Peyer's patch (tissue), 4 donors: ENCODE results near the gene FRMD4A.

Experiments
- CTCF ChIP-seq, 6 experiments: fragments of 450-650 bp in 4 of 6; fragments of 200-600 bp in 2 of 6; sonication (generic) in 1 of 6; IDR thresholded peaks; one replicate each; pipeline ENCODE4 v1.5.1; 2017 to 2019; ENCODE audit warnings: antibody characterized with exemption in 6 of 6, mild to moderate bottlenecking in 3 of 6, moderate library complexity in 1 of 6
- POLR2A ChIP-seq, 2 donors: fragments of 450-650 bp; IDR thresholded peaks; one replicate each; pipeline ENCODE4 v1.5.1; 2017; ENCODE audit warnings: antibody characterized with exemption in 2 of 2, mild to moderate bottlenecking in 2 of 2, moderate library complexity in 2 of 2

GRCh38 chr10:13629116-13629515 is 701.6 kb downstream of the FRMD4A start:
- TF ChIP-seq CTCF (IDR thresholded peaks at IDR 0.05): no peak
- no peak for TF ChIP-seq POLR2A (IDR thresholded peaks at IDR 0.05)
